NCI-H2029 treated with DMSO at 0.1 percent for 48 hours (cell line): Measurements from ENCODE around the gene NADSYN1.
A peak's percentile ranks its signal among the peaks of the same experiment; 100 is the strongest.
"Not testable (repeated sequence)": the region's sequence is repeated elsewhere in the genome, so short reads cannot be mapped to it uniquely, and the experiment has no call there.

ENCODE experiments used
- DNase-seq: peaks from one replicate; lab custom pipeline; 2025; lab: John Stamatoyannopoulos, UW

NADSYN1 gene

GRCh38 chr11:71453037-71453917 lies at the start of gene NADSYN1:
NADSYN1 (plus strand) TSS chr11:71453203; CDS start chr11:71453297, 94 bp downstream.
- peak; percentile 63 for DNase-seq

- DNase-seq = no peak
Observed at GRCh38 chr11:71404209-71404608, 48.8 kb upstream of the NADSYN1 start.

GRCh38 chr11:71406681-71407080 lies 46.3 kb upstream of the NADSYN1 start:
- peak; percentile 10 for DNase-seq

GRCh38 chr11:71407356-71407755 lies 45.6 kb upstream of the NADSYN1 start:
- no peak for DNase-seq

- DNase-seq = no peak
Observed at GRCh38 chr11:71408826-71409225, 44.2 kb upstream of the NADSYN1 start.

DNA sequence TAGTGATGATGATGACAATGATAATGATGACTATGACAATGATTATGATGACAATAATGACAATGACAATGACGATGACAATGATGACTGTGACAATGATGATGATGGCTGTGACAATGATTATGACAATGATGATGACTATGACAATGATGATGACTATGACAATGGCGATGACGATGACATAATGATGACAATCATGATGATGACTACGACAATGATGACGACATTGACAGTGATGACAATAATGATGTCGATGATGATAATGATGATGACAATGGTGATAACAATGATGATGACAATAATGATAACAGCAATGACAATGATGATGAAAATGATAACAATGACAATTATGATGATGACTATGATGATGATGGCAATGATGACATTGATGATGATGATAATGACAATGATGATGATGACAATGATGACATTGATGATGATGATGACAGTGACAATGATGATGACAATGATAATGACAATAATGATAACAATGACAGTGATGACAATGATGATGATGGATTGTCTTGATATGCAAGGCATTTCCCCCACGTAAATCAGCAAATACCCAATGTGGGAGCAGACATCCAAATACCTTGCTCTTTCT lies 42.5 kb upstream of the NADSYN1 start:
- DNase-seq = no peak

- no peak for DNase-seq
Observed at GRCh38 chr11:71414645-71415044, 38.4 kb upstream of the NADSYN1 start.

DNA sequence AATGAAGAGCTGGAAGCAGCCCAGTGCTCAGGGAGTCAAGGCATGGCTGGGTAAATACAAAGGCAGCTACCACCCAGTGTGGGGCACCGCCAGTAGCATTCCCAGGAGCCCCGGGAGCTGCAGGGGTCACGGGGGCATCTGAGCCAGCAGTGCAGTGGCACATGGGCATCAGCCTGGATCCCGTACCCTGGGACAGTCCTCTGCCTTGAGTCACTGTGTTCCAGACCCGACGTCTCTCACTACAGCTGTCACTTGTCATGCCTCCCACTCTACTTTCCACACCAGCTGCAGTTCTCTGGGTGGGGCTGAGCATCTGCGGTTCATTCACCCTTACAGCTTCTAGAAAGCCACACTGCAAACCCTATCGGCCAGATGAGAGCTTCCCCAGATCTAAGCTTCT lies 34.4 kb upstream of the NADSYN1 start:
- DNase-seq = no peak

GRCh38 chr11:71420455-71421241 lies 32.4 kb upstream of the NADSYN1 start:
- DNase-seq = peak; percentile 32

DNA sequence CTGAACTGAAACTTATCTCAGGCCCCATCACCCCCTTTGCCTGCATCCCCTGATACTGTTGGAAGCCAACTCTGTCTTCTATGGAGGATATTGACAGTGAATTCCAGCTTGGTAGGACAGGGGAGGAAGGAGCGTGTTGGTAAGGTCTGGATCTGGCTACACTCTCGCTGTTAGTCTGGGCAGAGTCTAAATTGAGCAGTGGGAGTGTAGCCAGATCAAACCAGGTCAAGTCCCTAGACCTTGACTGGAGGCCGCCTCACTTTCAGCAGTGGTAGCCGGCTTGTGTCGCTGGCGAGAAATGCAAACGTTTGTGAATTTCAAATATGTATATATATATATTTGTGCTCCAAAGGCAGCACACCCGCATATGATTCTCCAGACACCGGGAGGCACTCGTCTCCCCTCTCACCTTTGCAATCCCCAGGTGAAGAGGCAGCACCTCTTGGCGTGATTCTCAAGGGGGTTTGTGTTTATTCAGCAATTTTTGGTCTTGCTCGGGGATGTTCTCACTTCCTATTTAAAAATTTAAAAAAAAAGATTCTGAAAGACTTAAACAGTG lies 31.5 kb upstream of the NADSYN1 start:
- no peak for DNase-seq

DNA sequence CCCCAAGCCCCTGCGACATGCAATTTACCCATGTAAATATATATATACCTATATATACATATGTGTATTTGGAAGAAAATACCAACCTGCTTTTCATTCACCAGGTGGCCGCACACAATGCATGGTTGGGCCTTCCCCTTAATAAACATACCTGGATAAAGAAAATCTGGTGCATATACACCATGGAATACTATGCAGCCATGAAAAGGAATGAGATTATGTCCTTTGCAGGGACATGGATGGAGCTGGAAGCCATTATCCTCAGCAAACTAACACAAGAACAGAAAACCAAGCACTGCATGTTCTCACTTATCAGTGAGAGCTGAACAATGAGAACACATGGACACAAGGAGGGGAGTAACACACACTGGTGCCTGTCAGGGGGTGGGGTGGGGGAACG lies 30.7 kb upstream of the NADSYN1 start:
- not testable (repeated sequence) for DNase-seq

- no peak for DNase-seq
Observed at GRCh38 chr11:71423181-71423790, 29.7 kb upstream of the NADSYN1 start.

- DNase-seq = no peak
Observed at GRCh38 chr11:71425409-71425808, 27.6 kb upstream of the NADSYN1 start.

DNA sequence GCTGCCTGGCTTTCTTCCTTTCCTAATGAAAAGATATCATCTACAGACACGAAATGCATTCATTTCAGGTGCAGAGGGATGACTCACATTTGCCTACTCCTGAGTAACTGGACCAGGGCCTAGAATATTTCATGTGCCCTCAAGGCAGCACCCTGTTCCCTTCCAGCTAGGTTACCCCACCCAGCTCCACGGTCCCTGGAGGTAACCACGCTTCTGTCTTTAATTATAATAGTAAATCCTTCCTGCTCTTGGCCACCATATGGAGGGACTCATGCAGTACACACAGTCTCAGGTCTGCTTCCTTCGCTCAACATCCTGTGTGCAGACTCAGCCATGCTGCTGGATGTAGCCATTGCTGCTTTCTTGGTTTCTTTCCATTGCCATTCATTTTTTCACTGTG lies 27.1 kb upstream of the NADSYN1 start:
- DNase-seq = no peak

- no peak for DNase-seq
Observed at GRCh38 chr11:71426413-71426812, 26.6 kb upstream of the NADSYN1 start.

GRCh38 chr11:71428861-71429435 lies 24.1 kb upstream of the NADSYN1 start:
- no peak for DNase-seq

DNA sequence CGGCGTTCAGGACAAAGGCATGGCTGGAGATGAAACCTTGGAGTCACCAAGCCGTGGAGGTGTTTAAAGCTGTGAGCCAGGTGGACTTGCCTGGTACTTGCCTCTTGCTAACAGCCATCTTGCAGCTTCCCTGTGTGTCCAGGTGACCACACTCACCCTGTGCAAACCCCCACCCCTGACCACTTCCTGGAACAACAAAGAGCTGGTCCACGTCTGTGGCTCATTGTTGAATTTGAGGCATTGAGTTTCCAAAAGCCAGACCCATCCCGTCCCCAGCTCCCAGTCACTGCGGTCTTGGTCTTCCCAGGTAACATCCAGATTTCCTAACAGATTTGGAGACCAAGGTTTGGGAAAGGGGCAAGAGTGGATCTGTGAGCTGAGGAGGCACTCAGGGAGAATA lies 23.3 kb upstream of the NADSYN1 start:
- no peak for DNase-seq

GRCh38 chr11:71430166-71430565 lies 22.8 kb upstream of the NADSYN1 start:
- DNase-seq = no peak

GRCh38 chr11:71431271-71431670 lies 21.7 kb upstream of the NADSYN1 start:
- DNase-seq = no peak

DNA sequence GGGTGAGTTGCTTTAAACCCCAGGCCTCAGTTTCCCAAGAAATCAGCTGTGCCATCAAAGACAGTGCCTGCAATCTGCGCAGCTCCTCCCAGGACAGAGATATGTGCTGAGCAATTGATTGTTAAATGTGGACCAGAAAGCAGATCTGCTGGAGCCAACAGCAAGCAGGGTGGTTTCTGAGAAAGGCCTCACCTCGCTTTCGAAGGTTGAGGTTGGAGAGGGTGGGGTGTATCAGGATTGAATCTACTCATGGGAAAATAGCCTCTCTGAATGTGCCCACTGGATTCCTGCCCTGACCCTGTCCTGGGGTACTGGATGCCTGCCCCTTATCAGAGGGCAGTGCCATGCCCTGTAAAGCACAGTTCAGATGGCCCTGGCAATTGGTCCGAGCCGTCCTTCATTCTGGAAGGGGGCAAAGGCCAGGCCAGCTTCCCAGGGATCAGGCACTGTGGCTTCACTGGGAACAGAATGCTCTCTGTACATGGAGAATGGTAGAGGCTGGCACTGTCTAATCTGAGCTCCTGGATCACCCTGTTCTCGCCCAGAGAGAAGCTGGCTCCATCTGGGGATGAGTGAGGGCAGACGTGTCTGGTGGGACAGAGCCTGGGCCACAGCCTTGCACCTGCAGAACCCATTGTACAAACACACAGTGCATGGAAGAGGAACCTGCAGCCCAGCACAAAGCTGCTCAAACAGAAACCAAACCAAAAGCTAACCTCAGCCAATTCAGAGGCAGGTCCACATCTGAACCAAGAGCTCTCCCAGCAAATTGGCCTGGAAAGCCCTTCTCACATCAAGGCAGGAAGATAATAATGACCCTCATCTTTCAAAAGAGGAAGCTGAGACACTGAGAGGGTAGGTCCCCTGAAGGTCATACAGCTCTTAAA lies 20.0 kb upstream of the NADSYN1 start:
- no peak for DNase-seq
